Activated CD8-positive, alpha-beta memory T cell treated with anti-CD3 and anti-CD28 coated beads, Interleukin-2, amount 50 U/mL, for 48 hours (primary cell): ENCODE data around the gene PA2G4.

Experiments
- DNase-seq: peaks from one replicate; pipeline ENCODE4 v3.0.0-alpha.2; 2020

The PA2G4 gene

DNA sequence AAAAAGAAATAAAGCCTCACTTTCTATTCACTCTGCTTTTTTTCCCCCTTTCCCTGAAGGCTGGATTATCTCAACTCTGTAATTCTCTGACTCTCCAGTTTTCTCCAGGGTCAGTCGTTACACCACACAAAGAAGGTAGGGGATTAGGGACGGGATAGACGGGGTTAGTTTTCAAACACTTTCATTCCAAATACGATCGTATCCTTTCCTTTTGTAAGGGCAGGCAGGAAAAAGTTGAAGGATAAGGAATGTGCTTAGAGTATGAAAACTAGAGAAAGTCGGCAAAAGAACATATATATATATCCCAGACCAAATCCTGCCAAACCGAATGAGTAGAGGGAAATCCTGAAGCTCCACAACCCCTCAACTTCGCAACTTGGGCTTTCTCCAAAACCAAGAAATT lies 23.1 kb downstream of the PA2G4 start:
- no peak for DNase-seq

DNA sequence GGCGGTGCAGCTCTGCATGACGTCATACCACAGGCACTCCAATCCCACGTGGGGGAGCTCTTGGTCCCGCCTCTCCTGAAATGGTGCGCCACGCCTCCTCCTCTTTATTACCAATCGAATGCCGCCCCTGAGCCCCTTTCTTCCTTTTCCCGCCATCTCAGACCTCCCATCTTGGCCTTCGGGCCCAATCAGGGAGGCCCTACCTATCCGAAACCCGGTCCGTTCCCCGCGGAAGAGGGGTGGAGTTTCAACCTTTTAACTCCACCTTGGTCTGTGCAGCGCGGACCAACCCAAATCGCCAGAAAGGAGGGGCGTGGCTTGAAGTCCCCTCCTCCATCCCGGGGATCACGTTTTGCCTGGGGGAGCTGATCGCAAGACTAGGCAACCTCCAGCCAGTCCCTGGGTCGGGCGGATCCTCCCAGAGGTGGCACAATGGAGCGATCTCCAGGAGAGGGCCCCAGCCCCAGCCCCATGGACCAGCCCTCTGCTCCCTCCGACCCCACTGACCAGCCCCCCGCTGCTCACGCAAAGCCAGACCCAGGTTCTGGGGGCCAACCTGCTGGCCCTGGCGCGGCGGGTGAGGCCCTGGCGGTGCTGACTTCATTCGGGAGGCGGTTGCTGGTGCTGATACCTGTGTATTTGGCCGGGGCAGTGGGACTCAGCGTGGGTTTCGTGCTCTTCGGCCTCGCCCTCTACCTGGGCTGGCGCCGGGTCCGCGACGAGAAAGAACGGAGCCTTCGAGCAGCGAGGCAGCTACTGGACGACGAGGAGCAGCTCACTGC lies 23.7 kb downstream of the PA2G4 start, which contains the start of gene ESYT1:
Gene ESYT1 (plus strand): TSS at position 380 of the 782 bp plus-strand sequence. CDS start 53 bp downstream, at position 433.
- DNase-seq, result peak; percentile 93

DNA sequence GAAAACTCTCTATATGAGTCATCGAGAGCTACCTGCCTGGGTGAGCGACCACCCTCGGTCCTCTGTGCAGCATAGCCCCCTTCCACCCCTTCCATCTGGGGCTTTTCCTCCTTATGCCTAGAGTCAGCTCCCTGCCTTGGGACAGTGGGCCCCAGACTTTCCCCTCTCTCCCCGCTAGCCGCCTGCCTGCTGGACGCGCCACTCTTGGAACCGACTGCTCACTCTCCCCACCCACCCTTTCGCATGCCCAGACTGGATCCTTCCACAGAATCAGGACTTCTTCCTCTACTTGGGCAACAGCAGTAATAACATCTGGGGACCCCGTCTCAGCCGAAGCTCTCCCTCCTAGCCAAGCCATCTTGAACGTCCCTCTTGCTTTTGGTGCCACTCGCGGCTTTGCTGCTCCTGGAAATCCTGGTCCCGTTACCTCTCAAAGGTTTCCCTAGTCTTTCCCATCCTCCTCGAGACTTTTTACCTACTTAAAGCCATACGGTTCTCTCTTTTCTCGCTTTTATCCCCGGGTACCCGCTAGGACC lies 24.4 kb downstream of the PA2G4 start:
- DNase-seq, result no peak

DNA sequence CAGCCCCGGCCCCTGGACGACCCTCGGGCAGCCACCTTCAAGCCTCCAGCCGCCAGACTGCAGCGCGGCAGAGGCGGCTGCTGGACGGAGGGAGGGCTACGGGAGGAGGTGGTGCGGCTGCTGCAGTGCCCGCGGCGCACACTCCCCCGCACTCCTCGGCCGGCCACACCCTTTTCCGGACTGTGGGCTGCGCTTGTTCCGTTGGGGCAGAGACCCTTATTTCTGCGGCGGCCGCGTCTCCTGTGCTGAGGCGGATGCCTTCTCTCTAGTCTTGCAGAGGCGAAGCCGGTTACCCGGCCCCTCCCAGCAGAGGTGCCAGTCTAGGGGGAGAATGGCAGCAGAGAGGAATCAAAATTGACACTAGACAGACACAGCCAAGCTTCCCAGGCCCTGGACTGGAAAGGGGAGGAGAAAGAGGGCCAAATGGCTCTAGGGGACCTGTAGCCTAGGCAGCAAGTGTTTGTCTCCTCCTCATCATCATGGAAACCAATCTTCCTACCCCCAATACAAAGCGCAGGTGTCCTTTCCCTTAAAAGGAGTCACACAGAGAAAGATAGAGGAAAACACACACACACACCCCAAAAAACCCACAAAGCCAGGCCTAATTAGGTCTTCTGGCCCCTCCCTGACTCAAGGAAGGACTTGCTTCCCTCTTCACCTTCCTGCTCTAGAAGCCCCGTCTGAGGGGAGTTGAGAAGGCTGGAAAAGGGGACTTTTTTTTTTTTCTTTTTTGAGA lies 25.0 kb downstream of the PA2G4 start:
- peak; percentile 87 for DNase-seq

DNA sequence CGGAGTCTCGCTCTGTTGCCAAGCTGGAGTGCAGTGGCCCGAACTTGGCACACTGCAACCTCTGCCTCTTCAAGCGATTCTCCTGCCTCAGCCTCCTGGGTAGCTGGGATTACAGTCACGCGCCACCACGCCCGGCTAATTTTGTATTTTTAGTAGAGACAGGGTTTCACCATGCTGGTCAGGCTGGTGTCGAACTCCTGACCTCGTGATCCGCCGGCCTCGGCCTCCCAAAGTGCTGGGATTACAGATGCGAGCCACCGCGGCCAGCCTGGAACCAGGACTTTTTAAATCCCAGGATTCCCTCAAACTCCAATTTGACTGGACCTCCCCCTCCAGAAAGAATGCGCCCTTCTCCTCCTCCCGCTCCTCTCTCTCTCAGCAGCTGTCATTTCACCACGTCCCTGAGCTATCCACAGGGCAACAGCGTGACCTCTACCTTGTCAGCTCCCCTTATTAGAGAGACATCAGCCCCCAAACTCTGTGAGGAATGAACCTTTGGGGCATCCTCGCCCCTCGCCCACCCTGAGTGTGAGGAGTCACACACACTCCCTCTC lies 25.7 kb downstream of the PA2G4 start:
- DNase-seq, result no peak

DNA sequence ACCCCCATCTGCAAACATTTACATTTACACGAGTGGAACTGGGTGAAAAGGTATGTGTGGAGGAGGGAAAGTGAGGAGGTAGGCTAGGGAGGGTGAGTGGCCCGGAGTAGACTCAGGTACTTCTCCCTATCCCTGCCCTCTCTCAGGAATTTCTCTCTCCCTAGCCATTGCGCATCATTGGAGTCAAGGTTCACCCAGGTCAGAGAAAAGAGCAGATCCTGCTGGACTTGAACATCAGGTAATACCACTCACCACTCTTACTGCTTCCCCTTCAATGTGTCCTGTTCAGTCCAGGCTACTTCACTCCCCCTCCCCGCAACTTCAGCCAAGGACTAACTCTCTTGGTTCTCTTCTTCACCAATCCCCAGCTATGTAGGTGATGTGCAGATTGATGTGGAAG lies 26.5 kb downstream of the PA2G4 start:
- DNase-seq, result no peak

DNA sequence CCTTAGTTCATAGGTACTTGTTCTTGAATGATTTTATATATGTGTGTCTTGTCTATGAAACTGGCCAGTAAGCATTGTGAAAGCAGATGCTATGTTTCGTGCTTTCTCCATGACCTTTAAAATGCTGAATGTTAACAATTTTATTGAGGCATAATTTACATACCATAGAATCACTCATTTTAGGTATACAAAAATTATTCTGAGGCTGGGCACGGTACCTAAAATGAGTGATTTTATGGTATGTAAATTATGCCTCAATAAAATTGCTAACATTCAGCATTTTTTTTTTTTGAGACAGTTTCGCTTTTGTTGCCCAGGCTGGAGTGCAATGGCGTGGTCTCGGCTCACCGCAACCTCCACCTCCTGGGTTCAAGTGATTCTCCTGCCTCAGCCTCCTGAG lies 30.5 kb downstream of the PA2G4 start:
- no peak for DNase-seq

DNA sequence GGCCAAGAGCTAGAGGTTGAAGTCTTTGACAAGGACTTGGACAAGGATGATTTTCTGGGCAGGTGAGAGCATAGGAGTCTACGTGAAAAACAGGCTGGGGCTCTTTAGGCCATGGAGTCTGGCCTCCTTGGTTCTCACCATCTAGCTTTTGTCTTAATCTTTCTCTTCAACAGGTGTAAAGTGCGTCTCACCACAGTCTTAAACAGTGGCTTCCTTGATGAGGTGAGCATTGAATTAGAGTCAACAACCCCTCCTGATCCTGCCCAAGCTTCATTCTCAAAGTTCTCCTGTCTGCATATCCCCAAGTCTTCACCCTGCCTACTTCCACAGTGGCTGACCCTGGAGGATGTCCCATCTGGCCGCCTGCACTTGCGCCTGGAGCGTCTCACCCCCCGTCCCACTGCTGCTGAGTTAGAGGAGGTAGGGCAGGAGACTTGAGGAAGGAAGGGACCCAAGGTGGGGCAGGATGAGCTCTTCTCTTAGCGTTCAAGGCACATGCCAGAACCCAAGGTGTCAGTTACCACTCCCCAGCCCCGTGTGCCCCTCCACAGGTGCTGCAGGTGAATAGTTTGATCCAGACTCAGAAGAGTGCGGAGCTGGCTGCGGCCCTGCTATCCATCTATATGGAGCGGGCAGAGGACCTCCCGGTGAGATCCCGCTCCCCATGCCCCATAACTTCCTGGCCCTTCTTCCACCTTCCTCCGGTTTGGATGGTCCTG lies 33.7 kb downstream of the PA2G4 start:
- DNase-seq, result no peak

DNA sequence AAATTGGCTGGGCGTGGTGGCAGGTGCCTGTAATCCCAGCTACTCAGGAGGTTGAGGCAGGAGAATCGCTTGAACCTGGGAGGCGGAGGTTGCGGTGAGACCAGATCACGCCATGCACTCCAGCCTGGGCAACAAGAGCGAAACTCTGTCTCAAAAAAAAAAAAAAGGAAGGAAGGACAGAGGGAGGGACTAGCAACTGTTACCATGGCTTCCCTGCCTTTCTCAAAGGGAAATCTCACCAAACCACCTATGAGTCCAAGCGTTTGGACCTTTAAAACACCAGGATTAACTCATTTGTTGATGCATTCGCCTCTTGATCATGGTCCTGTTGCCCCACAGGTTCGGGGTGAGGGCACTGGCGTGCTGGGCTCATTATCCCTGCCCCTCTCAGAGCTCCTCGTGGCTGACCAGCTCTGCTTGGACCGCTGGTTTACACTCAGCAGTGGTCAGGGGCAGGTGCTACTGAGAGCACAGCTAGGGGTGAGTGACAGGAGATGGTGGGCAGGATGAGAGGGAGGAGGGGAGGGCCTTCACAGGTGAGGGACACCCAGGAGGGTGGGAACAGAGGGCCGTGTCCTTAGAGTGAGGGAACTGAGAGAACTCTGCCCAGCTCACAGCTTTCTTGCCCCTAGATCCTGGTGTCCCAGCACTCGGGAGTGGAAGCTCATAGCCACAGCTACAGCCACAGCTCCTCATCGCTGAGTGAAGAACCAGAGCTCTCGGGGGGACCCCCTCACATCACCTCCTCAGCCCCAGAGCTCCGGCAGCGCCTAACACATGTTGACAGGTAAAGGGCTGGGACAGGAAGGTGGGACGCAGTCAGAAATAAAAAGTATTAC lies 37.8 kb downstream of the PA2G4 start:
- DNase-seq, result no peak

DNA sequence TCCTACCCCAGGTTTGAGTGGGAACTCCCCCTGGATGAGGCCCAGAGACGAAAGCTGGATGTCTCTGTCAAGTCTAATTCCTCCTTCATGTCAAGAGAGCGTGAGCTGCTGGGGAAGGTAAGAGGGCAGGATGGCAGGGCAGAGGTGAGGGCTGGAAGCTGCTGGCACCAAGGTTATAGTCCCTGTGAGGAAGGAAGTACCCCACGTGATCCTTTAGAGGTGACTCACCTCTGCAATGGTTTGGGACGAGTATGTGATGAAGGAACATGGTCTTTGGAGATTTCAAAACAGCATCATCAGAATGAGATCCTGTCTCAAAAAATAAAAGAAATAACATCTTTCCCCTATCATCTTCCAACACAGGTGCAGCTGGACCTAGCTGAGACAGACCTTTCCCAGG lies 38.9 kb downstream of the PA2G4 start:
- DNase-seq, result no peak

DNA sequence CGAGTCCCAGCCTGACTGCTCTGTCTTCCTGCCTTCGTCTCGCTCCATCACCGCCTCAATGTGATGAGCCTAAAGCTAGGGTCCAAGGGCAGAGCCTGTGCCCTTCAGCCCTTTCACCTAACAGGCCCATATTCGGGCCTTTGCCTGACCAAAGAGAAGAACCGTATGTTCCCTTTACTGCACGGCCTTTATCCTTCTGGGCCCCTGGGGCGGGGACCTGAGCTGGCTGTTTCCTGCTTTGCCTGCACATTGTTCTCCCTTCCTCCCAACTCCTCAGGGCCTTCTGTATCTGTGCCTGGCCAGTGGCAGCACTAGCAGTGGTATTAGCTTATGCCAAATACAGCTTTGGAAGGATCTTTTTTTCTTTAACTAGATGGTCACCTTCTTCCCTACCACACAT lies 39.5 kb downstream of the PA2G4 start:
- no peak for DNase-seq

DNA sequence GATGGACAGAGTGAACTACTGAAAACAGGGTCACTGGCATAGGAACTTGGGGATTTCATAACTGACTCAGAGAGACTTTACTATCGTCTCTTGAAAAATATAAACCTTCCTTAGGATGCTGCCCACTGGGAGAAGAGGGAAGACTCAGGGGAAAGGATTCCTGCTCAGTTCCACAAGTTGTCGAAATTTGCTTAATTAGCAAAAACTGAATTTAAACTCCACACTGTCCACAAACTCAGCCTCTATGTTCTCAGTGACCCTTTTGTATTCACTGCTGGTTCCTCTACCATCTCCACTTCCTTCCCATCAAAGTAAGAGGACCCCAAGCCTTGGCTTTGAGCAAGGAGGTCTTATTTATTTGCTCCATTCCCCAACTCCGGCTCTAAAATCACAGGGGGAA lies 40.9 kb downstream of the PA2G4 start:
- no peak for DNase-seq

DNA sequence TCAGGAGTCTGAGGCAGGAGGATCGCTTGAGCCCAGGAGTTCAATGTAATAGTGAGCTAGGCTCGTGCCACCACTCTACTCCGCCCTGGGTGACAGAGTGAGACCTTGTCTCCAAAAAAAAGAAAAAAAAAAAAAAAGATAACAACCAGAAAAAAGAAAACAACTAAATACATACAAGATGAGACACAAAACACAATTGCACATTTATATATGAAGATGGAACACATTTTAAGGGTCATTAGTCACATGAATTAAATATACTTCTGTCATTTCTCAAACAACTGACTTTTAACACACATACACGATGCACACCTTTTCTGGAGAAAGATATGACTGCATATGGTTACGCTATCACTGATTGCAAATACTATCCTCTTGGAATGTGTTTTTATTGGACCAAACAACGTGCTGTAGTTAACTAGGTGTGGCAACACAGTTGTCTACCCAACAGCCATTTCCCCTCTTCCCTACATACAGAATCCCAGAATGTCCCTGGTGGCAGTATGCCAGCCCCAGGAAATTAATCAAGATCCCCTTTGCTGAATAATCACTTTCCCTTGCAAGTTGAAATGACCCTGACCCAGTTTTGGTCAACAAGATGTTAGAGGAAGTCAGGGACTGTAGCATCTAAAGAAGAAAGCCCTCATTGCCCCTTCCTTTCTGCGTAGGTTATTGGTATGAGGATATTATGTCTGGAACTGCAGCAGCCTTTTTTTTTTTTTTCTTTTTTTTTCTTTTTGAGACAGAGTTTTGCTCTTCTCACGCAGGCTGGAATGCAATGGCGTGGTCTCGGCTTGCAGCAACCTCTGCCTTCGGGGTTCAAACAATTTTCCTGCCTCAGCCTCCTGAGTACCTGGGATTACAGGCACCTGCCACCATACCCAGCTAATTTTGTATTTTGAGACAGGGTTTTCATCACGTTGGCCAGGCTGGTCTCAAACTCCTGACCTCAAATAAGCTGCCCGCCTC lies 42.4 kb downstream of the PA2G4 start:
- no peak for DNase-seq

DNA sequence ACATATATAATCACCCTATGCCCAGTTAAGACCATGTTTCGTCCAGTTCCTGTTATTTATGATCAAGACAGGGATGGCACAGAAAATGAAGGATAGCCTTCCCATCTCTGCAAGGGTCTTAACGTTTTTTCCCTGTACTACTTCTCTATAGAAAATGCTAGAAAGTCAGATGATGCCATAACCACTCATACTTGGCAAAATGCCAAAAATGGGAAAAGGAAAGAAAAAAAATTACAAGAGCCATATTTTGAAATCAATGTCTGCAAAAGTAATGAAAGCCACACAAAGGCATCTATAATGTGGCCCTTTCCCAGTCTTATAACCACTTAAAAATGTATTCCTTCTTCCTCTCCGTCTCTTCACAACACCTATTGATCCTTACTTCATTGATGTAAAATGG lies 46.2 kb downstream of the PA2G4 start:
- no peak for DNase-seq

DNA sequence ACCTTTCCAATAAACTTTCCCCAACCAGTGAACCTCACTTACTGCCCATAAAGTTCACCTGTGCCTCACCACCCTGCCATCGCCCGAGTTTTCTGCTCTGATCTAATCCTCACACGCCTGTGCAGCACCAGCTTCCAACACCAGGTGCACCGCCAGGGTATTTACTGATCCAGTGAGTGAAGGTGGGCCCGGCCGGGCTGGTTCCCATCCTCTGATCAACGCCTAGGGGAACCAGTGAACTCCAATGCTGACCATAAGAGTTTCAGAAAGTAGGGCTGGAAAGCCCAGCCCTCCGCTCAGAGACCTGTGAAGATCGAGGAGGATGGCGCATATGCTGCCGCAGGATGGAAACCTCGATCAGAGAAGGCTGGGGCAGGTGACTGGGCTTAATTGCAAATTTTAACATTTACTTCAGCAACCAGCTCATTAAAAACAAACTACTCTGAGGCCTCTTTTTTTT lies 47.3 kb downstream of the PA2G4 start:
- DNase-seq, result peak; percentile 84

DNA sequence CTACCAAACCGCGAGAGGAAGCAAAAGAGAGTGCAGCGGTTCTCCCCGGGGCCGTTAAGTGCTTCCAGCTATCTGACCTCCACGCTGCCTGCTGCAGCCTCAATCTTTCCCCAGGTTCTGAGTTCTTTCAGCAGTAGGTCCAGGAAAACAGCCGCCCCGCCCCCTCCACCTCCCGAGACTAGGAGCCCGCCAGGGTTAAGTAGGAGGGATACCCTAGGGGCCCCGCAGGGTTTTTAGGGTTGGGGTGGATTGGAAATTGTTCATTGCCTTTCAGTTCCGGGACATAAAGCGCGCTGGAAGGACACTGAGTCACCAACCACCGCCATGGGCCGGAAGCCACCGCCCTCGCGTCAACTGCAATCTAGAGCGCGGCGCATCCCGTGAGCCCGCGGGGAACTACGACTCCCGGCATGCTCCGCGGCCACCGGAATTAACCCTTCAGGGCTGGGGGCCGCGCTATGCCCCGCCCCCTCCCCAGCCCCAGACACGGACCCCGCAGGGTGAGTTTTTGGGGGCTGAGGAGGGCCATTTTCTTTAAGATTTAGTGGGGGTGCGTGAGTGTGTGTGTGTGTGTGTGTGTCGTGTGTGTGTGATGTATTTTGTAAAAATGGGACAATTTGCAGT lies 47.9 kb downstream of the PA2G4 start, which contains the start of gene MYL6B:
Gene MYL6B (plus strand): TSS at position 456 of the 624 bp plus-strand sequence. CDS start 1,332 bp downstream, outside the sequence.
- DNase-seq, result peak; percentile 95

DNA sequence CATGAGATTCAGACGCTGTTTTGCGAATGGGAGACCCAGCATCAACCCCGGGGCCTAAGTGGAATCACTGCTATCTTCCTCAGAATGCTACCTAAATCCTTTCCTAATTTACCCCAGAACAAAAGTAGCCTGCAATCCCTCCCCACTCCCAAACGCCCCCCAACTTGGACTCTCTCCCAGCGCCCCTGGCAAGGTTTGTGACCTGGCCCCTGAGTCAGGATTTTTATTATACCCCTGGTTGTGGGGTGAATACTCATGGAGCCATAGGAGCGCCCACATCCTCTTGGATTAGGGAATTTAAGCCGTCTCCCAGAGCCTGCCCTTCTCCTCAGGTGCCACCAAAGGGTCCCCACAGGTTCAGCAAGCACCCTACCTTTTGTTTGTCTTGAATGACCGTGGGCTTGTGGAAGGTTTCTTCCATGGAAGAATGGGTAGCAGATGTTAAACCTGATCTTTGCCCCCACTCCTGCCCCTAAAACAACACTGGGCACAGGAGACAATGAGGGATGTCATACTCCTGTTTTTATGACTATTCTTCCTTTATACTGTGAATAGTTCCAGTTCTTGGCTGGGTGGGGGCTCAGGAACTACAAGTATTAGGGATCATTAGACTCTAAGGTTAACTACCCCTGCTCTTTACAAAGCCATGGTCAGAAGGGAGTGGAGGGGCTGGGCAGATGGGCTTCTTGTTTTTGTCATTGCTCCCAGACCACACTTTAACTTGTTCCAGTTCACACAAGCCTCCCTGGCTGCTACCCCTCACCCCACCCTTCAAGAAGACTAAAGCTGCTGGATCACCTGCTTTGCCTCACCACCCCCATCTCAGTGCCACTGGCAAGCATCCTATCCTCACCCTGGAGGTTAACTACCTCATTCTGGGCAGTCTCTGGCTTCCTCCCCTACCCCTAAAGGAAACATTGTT lies 48.7 kb downstream of the PA2G4 start:
- no peak for DNase-seq

DNA sequence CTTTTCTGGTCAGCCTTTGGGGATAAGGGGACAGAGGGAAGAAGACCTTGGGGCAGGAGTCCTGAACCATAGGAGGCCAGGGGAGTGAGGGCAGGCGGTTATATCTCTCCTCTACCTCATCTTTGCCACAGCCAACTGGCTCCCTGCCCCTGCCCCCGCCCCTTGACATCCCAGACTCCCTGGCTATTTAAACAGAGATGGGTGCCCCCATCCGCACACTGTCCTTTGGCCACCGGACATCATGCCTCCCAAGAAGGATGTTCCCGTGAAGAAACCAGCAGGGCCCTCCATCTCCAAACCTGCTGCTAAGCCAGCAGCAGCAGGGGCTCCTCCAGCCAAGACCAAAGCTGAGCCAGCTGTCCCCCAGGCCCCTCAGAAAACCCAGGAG lies 49.3 kb downstream of the PA2G4 start:
- DNase-seq, result no peak

DNA sequence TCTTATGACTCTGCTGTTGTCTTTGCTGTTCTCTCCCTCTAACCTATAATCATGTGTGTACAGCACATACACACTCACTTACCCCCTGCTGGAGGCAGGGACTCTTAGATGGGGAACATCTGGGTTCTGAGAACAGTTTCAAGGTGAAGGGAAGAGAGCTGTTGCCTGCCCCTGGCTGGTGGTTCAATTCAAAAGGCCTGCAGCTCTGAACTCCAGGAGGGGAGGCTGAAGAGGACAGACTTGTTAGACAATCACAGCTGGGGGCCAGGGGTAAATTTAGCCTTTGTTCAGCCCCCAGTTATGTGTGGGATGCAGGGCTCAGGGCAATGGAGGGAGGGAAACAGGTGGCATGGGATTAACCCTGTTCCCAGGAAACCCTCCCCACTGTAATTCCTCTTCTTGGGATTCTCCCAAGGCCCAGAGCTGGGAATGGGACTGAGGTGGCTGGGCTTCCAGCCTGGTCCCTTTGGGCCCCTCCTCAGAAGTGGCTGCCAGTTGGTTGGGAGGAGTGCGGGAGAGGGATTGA lies 50.0 kb downstream of the PA2G4 start:
- DNase-seq, result no peak
